HG02852 (cell line): ENCODE results near the gene PAXX.
"Not testable (repeated sequence)": the region's sequence is repeated elsewhere in the genome, so short reads cannot be mapped to it uniquely, and the experiment has no call there.

Experiments used
- ATAC-seq: cut with Tn5 transposase; IDR thresholded peaks from one replicate; pipeline ENCODE4 v1.9.1; 2021; ENCODE audit warnings: mild to moderate bottlenecking, moderate library complexity; ENCODE audit not compliant: unreplicated experiment

Gene PAXX

GRCh38 chr9:136997830-136998234 is 5.6 kb downstream of the PAXX start:
- no peak for ATAC-seq

- peak; percentile 73 for ATAC-seq
Observed at GRCh38 chr9:137000177-137000930, 8.1 kb downstream of the PAXX start.

GRCh38 chr9:137001857-137002645 is 9.8 kb downstream of the PAXX start:
- ATAC-seq = no peak

DNA sequence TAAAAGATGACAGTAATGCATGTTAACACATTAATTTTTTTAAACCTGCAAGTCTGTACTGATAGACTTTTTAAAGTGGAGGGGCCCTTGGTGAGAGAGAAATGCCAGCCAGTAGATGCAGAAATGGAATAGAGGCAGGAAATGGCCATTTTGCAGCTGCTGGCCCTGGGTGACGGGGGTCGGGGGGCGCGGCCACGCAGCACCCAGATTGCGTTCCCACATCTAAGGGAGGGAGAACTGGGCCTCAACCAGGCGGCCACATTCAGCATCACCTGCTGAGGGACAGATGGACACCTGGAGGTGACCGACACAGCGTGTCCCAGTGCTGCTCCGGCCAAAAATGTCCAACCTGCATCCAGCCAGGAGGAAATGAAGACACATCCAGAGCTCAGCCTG is 10.4 kb downstream of the PAXX start:
- no peak for ATAC-seq

DNA sequence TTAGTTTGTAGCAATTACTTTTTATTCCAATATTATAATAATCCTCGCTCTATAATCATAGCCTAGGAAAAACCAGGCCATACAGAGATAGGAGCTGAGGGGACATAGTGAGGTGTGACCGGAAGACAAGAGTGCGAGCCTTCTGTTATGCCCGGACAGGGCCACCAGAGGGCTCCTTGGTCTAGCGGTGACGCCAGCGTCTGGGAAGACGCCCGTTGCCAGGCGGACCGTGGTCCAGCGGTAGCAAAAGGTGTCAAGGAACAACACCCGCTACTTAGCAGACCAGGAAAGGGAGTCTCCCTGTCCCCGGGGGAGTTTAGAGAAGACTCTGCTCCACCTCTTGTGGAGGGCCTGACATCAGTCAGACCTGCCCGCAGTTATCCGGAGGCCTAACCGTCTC is 12.1 kb downstream of the PAXX start:
- not testable (repeated sequence) for ATAC-seq

DNA sequence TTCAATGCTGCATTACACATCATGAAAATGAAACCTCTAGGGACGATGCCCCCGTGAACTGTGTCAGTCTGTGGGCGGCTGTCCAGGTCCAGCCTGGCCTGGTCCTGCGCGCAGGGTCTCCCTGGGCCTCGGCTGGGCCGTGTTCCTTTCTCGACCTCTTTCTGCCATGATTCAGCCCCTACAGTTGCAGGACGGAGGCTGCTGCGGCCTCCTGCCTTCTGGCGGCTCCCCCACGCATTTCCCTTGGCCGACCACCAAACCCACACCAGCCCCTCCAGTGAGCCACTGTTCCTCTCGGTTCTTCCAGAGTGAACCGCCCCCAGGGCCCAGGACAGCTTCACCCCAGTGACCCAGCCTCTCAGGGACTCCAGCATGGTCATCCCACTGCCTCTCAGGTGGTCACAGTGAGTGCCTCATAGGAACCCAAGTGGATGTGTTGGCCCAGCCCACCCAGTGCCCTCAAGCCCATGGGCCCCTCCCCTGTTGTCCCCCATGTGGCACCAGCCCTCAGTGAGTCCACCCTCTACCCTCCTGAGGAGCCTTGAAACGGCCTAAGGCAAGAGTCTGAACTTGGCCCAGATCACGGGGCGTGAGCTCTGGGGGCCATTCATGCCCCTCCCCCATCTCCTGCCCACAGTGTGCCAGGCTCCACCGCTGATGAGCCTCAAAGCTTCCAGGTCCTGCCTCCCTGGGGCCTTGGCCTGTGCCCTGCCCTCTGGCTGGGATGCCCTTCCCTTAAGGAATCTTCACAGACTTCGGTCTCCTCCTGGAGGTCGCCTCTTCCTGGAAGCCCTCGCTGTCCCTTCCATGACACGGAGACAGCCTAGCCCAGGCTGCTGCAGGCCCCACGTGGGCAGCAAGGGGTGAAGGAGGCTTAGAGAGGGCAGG is 14.1 kb downstream of the PAXX start:
- ATAC-seq = no peak

DNA sequence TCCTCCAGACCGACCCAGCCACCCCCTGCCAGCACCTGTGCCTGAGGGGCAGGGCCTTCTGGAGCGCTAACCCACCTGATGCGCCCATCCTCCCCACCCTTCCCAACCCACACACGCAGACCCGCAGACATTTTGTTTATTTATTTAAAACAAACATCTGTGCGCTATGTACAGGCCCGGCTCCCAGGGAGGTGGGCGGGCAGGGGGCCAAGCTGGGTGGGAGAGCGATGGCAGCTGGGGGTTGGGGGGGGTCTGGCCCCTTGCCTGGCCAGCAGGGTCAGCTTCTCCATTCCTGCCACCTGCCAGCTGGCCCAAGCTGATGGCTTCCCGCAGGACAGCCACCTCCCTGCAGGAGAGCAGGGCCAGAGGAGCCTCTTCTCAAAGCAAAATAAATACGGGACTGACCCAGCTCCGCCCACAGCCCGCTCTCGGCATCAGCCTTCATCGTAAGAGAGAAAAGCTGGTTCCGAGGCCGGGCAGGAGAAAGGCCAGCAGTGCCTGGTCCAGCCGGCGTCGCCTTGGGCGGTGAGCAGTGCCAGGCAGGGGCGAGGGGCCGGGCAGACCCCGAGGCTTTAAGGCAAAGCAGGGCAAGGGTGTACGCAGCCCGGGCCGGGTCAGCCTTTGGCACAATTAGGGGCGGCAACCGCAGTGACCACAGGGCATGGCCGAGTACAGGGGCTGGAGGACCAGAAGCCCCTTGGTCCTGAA is 15.0 kb downstream of the PAXX start:
- no peak for ATAC-seq

DNA sequence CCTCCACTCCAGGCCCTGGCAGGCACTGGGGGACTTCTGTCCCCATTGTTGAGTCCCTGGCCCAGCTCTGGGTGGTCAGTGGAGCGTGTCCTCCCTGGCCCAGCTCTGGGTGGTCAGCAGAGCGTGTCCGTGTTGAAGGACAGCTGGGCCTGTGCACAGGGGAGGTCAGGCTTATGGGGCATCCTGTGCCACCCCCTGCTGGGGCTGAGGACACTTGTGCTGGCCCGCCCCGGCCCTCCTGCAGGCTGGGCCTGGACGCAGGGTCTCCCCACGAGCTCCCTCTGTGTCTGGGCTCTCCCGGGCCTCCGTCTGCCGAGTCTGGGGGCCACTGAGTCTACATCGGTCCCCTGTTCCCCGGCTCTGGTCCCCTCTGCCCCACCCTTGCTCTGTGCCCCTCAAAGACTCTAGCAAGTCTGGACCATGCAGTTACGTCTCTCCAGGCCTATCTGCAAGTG is 15.6 kb downstream of the PAXX start:
- no peak for ATAC-seq

DNA sequence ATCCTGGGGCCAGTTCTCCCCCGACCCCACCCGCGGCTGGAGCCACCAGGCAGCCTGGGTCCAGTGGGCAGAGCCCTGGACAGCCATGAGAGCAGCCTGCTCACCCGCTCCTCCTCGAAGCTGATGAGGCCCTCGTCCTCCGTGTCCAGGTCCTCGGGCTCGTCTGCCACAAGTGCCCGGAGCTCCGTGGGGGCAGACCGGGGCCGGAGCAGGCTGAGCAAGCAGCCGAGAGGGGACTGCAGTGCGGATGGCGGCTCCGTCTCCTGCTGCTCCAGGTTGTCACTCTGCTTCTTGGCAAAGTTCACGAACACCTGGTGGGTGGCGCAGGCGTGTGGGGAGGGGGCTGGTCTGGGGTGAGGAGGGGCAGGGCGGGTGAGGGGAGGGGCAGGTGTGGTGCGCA is 16.1 kb downstream of the PAXX start:
- no peak for ATAC-seq

- ATAC-seq = no peak
Observed at GRCh38 chr9:137009217-137009616, 17.0 kb downstream of the PAXX start.

- no peak for ATAC-seq
Observed at GRCh38 chr9:137009938-137010732, 17.9 kb downstream of the PAXX start.

GRCh38 chr9:137011156-137011555 is 18.9 kb downstream of the PAXX start:
- ATAC-seq = no peak

DNA sequence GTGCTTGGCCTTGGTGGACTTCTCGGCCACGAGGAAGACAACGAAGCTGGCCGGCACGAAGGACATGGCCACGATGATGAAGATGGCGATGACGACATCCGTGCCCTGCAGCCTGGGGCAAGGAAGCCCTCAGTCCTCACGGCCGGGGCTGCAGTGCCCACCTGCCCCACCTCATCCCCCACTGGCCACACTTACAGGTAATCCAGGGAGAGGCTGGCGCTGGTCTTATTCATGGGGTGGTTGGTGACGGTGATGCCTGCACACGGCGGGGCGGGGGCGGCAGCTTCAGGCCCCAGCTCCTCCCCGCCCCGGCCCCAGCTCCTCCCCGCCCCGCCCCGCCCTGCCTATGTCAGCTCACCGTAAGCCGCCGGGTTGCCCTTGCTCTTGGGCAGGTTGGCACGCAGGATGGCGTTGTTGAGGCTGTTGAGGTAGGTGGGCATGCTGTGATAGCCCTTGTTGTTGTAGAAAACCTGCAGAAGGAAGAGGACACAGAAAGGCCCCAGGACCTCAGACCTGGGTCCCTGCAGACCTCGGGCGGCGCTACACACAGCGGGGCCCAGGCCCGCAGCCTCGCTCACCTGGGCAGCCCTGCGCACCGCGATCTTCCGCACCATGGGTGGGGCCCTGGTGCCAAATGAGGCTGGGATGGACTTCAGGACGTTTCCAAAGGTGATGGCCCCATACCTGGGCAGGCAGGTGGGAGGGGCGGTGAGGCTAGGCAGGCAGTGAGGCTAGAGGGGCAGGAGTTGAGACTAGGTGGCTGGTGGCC is 19.9 kb downstream of the PAXX start:
- no peak for ATAC-seq

GRCh38 chr9:137012694-137013570 is 20.7 kb downstream of the PAXX start:
- no peak for ATAC-seq

DNA sequence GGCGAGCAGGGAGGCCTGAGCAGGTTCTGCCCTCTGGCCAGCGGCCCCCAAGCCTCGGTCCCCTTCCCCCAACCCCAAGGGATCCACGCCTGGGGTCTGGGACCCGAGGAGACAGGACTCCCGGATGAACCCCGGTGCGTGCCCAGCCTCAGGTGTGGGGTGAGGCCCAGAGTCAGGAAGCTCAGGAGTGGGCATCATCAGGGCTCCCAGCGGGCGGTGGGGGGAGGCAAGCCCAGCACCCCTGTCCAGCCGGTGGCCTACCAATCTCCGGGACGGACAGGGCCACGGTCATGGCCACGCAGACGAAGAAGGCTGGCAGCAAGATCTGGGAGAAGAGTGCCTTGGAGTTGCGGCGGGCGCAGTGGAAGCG is 21.3 kb downstream of the PAXX start:
- no peak for ATAC-seq

DNA sequence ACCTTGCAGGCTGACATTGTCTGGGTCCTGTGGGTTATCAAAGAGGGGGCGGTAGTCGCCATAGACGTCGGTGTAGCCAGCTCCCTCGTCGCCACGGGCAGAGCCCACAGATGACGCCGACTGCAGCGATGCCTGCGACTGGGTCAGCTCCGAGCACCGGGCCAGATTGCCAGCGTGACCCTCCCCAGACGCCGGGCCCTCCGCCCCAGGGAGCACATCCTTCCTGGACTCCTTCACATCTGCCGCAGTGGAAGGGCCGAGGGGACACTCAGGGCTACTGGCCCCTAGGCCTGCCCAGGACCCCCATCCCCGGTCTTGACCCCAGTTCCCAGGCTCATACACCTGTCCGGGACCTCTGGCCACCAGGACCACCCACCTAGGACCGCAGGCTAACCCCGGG is 21.9 kb downstream of the PAXX start:
- ATAC-seq = no peak

DNA sequence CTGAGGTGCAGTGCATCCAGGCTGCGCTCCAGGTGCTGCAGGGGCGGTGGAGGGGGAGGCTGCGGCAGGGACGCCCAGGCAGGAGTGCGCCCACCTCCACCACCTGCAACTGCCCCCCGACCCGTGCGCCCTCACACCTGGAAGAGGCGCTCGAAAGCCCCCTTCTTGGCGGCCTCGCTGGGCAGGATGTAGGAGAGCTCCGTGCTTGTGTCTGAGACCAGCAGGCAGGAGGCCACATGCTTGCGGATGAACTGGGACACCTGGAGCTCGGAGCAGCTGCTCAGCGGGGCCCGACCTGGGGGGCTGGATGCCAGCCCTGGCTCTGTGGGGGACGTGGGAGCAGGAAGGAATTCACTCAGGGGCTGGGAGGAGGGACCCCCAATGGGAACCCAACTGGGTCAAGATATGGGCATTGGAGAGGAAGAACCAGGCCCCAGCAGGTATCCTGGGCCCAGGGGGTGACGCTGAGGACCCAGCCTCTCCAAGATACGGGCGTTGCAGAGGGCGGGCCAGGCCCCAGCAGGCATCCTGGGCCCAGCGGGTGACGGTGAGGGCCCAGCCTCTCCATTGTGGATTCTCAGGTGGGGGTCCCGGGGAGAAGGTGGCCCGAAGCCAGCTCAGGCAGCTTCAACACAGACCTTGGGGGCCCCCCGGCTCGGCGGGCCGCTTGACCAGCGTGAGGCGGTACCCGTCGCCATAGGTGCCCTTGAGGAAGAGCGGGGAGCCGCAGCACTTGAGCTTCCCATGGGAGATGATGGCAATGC is 22.7 kb downstream of the PAXX start:
- ATAC-seq = no peak
